ENCODE data around the gene SLC4A4. TPM values are rescaled to one million over a fixed set of nuclear protein-coding genes. Genes with fewer than 3 reads are reported as not detected.

Gene SLC4A4
- polyA plus RNA-seq, 1 donor (not counting 4 experiments of a cell fraction or from before 2014, with no cell fraction given) = 0.29 TPM

- dilution Hi-C loops (cut with MboI; ENCODE audit: extremely low pct_ligation_motif_present, low sequenced_read_pairs) = no loop called here
- H3K9me1 ChIP-seq (ENCODE audit: control insufficient read depth, extremely low read depth, insufficient read depth, low read length) = no peaks in the 10 kb centered on the region
- H3K4me2 ChIP-seq (ENCODE audit: control insufficient read depth, extremely low read depth, insufficient read depth, low read depth, low read length) = no peak overlapping the region
- TF ChIP-seq EZH2 (IDR thresholded peaks at IDR 0.05; ENCODE audit: low read length) = no peak
- TF ChIP-seq, protein P1, sequence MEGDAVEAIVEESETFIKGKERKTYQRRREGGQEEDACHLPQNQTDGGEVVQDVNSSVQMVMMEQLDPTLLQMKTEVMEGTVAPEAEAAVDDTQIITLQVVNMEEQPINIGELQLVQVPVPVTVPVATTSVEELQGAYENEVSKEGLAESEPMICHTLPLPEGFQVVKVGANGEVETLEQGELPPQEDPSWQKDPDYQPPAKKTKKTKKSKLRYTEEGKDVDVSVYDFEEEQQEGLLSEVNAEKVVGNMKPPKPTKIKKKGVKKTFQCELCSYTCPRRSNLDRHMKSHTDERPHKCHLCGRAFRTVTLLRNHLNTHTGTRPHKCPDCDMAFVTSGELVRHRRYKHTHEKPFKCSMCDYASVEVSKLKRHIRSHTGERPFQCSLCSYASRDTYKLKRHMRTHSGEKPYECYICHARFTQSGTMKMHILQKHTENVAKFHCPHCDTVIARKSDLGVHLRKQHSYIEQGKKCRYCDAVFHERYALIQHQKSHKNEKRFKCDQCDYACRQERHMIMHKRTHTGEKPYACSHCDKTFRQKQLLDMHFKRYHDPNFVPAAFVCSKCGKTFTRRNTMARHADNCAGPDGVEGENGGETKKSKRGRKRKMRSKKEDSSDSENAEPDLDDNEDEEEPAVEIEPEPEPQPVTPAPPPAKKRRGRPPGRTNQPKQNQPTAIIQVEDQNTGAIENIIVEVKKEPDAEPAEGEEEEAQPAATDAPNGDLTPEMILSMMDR (optimal IDR thresholded peaks at IDR 0.05 in 1 of 3, IDR thresholded peaks at IDR 0.05 in 1 of 3, conservative IDR thresholded peaks at IDR 0.05 in 1 of 3; ENCODE audit: extremely low read depth in 1 of 3, insufficient read depth in 2 of 3, low read length in 3 of 3) = no peak
- no peaks in the 10 kb centered on the region for H3K4me1 ChIP-seq (ENCODE audit: control insufficient read depth, extremely low read depth, insufficient read depth, low read length)
- H3K27me3 ChIP-seq (ENCODE audit: control insufficient read depth, extremely low read depth, insufficient read depth, low read length) = no peaks in the 10 kb centered on the region
- no peaks in the 10 kb centered on the region for H4K20me1 ChIP-seq (ENCODE audit: control insufficient read depth, extremely low read depth, insufficient read depth, low read length)
- no peaks in the 10 kb centered on the region for H3K9me3 ChIP-seq (ENCODE audit: control insufficient read depth, low read depth, low read length)
- no peak overlapping the region for H2AFZ ChIP-seq (ENCODE audit: control insufficient read depth, low read length)
- no peaks in the 10 kb centered on the region for H3K79me2 ChIP-seq (ENCODE audit: control insufficient read depth, insufficient read depth, low read length)
- no peak overlapping the region for H3K9ac ChIP-seq (ENCODE audit: control insufficient read depth, extremely low read depth, insufficient read depth, low read length)
- H3K27ac ChIP-seq (ENCODE audit: control insufficient read depth, insufficient read depth, low read length) = no peak overlapping the region
- no peaks in the 10 kb centered on the region for H3K36me3 ChIP-seq (ENCODE audit: control insufficient read depth in 2 of 2, extremely low read depth in 1 of 2, insufficient read depth in 2 of 2, low read length in 2 of 2)
- no peak overlapping the region for H3K4me3 ChIP-seq (ENCODE audit: control insufficient read depth in 2 of 3, extremely low read depth in 1 of 3, insufficient read depth in 2 of 3, low read depth in 1 of 3, low read length in 3 of 3)
- FAIRE-seq (no peak), DNase-seq (ENCODE audit: low read depth, low spot score) (no peak)
These were observed 48.3 kb upstream of the SLC4A4 start for GRCh38 chr4:71290476-71290875.

- H3K36me3 ChIP-seq (ENCODE audit: control insufficient read depth in 2 of 2, extremely low read depth in 1 of 2, insufficient read depth in 2 of 2, low read length in 2 of 2) = no peaks in the 10 kb centered on the region
- no peaks in the 10 kb centered on the region for H3K27me3 ChIP-seq (ENCODE audit: control insufficient read depth, extremely low read depth, insufficient read depth, low read length)
- H3K9me1 ChIP-seq (ENCODE audit: control insufficient read depth, extremely low read depth, insufficient read depth, low read length) = no peaks in the 10 kb centered on the region
- DNase-seq (ENCODE audit: low read depth, low spot score) = no peak
- H4K20me1 ChIP-seq (ENCODE audit: control insufficient read depth, extremely low read depth, insufficient read depth, low read length) = no peaks in the 10 kb centered on the region
- H3K4me1 ChIP-seq (ENCODE audit: control insufficient read depth, extremely low read depth, insufficient read depth, low read length) = no peaks in the 10 kb centered on the region
- no peak overlapping the region for H3K9ac ChIP-seq (ENCODE audit: control insufficient read depth, extremely low read depth, insufficient read depth, low read length)
- H3K79me2 ChIP-seq (ENCODE audit: control insufficient read depth, insufficient read depth, low read length) = no peaks in the 10 kb centered on the region
- FAIRE-seq = no peak
- H3K27ac ChIP-seq (ENCODE audit: control insufficient read depth, insufficient read depth, low read length) = no peak overlapping the region
- no peak overlapping the region for H3K4me2 ChIP-seq (ENCODE audit: control insufficient read depth, extremely low read depth, insufficient read depth, low read depth, low read length)
- TF ChIP-seq, protein P1 (optimal IDR thresholded peaks at IDR 0.05 in 1 of 3, IDR thresholded peaks at IDR 0.05 in 1 of 3, conservative IDR thresholded peaks at IDR 0.05 in 1 of 3; ENCODE audit: extremely low read depth in 1 of 3, insufficient read depth in 2 of 3, low read length in 3 of 3) = no peak
- no peak for TF ChIP-seq EZH2 (IDR thresholded peaks at IDR 0.05; ENCODE audit: low read length)
- no peaks in the 10 kb centered on the region for H3K9me3 ChIP-seq (ENCODE audit: control insufficient read depth, low read depth, low read length)
- H2AFZ ChIP-seq (ENCODE audit: control insufficient read depth, low read length) = no peak overlapping the region
- H3K4me3 ChIP-seq (ENCODE audit: control insufficient read depth in 2 of 3, extremely low read depth in 1 of 3, insufficient read depth in 2 of 3, low read depth in 1 of 3, low read length in 3 of 3) = no peak overlapping the region
- dilution Hi-C loops (cut with MboI; ENCODE audit: extremely low pct_ligation_motif_present, low sequenced_read_pairs) = no loop called here
These were observed 46.6 kb upstream of the SLC4A4 start for GRCh38 chr4:71292228-71292627.
